GM19468 (cell line): ENCODE measurements around the gene KPNB1.

Source experiments
- ATAC-seq: cut with Tn5 transposase; IDR thresholded peaks from one replicate; pipeline ENCODE4 v1.9.1; 2021; ENCODE audit warnings: mild to moderate bottlenecking, moderate library complexity, moderate number of reproducible peaks; ENCODE audit not compliant: unreplicated experiment; ENCODE audit errors: extremely low read depth

KPNB1 gene

GRCh38 chr17:47649153-47649971, at the start of gene KPNB1:
TSS of gene KPNB1 (plus strand) at chr17:47649919. CDS start at chr17:47650245, 326 bp downstream.
- peak; percentile 66 for ATAC-seq

DNA sequence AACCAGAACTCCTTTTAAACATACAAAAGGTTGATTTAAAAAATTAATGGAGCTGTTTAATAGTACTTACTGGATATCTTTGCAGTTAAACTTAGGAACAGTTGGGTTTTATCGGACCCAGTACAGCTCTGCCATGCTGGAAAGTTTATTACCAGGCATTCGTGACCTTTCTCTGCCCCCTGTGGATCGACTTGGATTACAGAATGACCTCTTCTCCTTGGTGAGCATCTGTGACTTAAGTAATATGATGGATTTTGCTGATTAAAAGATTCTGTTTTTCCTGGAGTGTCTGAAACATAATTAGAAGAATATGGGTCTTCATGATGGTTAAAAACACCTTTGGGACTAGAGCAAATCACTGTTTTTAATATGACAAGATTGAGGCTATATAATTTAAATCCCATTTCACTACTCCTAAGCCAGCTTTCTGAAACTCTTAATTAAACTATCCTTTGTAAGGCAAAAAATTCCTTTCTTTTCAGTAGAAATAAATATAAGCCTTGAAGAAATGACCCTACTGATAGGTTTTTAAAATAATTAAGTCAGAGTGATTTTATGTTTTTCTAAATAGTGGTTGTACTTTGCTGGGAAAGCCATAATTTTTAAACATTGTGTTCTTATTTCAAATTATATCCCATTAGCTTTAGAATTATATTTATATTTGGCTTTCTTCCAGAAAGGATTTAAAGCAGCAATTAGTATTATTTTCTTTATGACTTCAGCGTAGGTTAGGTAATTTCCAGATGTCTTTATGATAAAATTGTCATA, 45.7 kb upstream of the KPNB1 start:
- no peak for ATAC-seq

DNA sequence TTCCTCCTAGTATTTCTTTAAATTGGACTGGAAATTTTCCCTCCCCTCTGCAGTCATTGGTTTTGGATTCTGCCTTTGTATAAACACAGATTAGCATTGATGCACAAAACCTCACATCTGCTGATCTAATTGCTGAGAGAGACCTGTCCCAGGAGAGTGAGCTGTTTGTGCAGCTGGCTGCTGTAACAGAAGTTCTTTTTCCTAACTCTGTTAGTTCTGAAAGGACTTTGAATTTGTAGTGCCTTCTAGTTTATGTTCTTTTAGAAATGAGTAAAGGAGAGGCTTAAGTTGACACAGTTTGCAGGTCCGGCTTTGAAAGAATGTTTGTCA, 45.2 kb upstream of the KPNB1 start:
- no peak for ATAC-seq

GRCh38 chr17:47605011-47605410, 44.7 kb upstream of the KPNB1 start:
- no peak for ATAC-seq

GRCh38 chr17:47607481-47607880, 42.2 kb upstream of the KPNB1 start:
- no peak for ATAC-seq

DNA sequence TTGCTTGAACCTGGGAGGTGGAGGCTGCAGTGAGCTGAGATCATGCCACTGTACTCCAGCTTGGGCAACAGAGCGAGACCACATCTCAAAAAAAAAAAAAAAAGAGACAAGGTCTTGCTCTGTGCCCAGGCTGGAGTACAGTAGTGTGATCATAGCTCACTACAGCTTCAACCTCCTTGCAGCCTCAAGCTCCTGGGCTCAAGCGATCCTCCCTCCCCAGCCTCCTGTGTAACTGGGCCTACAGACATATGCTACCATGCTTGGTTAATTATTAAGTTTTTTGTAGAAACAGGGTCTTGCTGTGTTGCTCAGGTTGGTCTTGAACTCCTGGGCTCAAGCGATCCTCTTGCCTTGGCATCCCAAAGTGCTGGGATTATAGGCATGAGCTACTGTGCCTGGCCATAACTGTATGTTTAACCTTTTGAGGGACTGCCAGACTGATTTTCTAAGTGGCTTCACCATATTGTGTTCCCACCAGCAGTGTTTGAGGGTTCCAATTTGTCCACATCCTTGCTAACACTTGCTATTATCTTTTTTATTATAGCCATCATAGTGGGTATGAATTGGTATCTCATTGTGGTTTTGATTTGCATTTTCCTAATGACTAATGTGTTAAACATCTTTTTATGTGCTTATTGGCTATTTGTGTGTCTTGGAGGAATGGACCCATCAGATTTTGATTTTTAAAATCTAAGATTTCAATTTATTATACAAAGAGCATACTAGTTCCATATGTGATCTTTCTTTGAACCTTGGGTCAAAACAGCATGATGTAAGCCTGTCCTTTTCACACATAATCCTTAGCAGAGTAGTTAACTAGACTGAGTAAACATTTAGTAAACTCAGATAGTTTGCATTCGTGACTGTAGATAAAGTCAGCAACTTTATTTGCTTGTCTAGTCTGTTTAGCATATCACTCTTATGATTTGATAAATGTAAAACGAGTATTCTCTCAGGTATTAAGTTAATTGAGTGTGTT, 38.1 kb upstream of the KPNB1 start:
- ATAC-seq, result no peak

DNA sequence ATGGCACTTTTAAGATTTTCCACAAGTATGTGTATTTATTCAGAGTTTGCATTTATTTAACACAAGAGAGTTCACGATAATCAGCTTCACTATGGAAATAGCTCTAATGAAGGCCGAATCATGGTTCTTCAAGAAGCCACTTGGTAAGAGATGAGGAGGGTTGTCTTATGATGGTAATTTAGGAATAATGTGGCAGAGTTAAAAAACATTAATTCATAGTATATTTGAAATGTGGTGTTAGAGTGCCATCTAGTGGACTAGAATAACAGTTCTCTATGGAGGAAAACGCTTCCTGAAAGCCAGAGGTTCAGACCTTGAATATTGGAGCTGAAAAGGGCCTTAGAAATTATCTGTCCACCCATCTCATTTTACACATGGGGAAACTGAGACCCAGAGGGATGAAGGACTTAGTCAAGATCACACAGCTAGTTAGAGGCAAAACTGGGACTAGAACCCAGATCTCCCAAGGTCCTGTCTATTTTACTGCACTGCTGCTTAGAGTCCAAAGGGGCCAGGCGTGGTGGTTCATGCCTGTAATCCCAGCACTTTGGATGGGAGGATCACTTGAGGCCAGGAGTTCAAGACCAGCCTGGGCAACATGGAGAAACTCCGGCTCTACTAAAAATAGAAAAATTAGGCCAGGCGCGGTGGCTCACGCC, 33.8 kb upstream of the KPNB1 start:
- no peak for ATAC-seq

GRCh38 chr17:47618410-47618809, 31.3 kb upstream of the KPNB1 start:
- no peak for ATAC-seq

DNA sequence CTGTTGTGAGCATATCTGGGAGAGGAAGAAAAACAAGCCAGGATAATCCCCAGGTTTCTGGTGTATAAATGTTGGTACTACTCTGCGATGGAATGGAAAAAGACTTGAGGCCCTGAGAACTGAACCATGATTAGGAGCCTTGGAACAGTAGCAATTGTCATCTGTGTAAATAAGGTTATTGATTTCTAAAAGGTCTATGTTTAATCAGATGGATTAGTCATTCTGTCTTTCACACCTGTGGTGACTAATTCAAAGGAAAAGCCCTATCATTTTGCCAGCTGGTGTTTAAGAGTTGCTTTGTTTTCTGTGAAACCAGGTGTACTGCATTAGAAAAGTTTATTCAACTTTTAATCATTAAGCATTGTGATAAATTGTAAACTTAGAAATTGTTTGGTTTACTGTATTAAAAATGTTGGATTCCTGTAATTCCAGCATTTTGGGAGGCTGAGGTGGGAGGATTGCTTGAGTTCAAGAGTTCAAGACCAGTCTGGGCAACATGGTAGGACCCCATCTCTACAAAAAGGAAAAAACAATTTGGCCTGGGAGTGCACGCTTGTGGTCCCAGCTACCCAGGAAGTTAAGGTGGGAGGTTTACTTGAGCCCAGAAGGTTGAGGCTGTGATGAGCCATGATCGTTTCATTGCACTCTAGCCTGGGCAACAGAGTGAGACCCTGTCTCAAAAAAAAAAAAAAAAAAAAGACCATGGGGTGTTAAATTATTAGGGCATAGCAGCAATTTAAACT, 29.0 kb upstream of the KPNB1 start:
- ATAC-seq, result no peak

DNA sequence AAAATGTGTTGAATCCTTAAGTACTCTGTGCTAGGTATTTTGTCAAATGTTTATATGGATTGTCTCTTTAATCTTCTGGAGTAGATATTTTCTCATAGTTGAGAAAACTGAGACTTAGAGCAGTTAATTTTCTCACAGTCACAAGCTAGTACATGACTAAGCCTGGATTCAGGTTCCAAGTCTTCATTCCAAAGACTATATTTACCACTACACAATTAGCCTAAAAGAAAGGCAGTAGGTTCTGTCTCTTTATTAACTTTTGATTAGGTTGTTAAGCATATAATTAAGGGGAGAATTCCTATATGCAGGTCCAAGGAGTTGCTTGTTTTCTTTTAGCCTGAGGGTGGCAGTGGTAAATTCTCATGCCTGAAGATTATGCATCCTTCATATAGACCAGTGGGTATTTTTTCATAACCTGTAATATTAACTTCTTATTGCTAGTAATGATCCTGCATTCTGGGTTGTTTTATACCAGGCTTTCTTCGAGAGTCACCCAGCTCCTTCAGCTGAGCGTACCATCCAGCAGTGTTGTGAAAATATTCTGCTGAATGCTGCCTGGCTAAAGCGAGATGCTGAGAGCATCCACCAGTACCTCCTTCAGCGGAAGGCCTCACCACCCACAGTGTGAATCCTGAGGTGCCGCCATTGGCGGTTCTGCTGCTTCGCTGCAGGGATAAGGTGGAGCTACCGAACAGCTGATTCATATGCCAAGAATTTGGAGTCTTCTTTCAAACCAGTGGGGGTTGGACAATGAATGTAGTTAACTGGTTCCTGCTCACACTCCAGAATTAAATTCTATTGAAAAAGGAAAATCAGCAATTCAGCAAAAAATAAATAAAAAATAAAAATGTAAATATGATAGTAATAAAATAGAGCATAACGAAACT, 28.2 kb upstream of the KPNB1 start:
- ATAC-seq, result no peak

DNA sequence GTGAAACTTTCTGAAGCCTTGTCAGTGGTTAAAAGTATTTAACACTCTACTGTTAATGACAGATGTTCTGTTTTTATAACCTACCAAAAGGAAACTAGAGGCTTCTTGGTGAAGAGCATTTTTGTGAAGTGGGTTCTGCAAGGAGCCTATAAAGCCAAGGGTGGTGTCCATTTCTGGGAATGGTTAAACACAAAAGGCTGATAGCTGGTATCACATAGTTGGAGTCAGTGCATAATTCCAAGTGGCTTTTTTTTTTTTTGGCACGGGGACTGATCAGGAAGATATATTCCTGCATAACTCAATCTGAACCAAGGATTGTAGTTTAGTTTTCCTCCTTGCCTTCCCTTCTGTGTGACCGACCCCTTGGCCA, 27.6 kb upstream of the KPNB1 start:
- ATAC-seq, result no peak

GRCh38 chr17:47624727-47625068, 25.0 kb upstream of the KPNB1 start:
- no peak for ATAC-seq

DNA sequence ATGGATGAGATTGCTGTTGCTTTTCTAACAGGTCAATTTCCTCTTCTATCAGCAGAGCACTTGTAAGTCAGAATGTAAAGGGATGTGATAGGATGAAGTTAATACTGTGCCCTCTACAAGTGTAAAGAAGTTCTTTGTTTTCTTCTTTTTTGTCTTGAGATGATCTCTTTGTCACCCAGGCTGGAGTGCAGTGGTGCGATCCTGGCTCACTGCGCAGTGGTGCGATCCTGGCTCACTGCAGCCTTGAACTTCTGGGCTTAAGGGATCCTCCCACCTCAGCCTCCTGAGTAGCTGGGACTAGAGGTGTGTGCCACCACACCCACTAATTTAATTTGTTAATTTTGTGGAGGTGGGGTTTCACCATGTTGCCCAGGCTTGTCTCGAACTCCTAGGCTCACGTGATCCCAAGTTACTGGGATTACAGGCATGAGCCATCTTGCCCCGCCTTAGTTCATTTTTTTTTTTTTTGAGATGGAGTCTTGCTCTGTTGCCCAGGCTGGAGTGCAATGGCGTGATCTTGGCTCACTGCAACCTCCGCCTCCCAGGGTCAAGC, 21.6 kb upstream of the KPNB1 start:
- no peak for ATAC-seq

DNA sequence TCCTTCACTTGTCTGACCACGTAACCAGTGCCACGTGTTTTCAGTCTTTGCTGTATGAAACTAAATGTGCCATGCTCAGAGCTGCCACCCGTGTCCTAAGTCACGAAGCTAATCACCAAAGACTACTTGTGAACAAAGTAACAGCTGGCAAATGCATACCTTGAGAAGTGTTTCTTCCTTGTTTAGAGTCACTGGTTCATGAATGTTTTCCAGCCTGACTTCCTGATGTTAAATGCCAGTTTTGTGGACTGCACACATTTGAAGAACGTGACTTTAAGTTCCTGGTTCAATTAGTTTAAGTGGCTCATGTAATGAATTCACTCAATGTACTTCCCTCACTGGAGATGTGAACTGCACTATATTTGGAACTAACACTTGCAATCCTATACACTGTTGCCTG, 19.9 kb upstream of the KPNB1 start:
- ATAC-seq, result no peak

- ATAC-seq, result no peak
These were observed 19.1 kb upstream of the KPNB1 start for GRCh38 chr17:47630614-47631013.

DNA sequence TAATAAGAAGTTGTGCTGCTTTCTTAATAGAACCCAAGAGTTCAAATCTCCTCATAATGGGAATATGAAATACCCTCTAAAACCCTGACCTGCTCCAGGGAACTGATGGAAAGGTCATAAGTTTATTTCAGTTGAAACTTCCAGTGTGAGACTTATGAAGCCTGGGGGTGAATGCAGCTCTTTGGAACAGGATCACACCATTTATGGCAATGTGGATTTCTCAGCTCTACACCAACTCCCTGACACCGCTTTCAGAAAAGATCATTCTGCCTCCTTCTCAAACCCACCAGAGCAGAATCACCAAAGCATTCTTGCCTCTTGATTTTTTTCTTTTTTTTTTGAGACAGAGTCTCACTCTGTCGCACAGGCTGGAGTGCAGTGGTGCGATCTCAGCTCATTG, 16.7 kb upstream of the KPNB1 start:
- no peak for ATAC-seq

DNA sequence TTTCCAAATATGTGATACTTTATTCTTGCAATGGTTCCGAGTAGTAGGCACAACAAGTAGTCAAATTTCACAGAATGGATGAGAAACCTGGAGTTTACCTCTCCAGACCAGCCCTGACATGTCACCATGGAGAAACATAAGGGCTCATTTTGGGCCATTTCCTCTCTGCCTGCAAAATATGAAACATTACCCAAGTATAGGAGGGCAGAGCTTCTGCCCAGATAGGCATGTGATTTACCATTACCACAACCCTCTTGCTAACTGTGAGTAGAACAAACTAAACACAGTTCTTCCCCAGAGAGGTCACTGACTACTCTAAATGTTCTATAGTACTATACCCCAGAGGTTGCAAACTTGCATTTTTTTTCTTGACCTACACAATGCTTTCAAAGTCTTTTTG, 15.7 kb upstream of the KPNB1 start:
- ATAC-seq, result no peak

- ATAC-seq, result no peak
These were observed 14.8 kb upstream of the KPNB1 start for GRCh38 chr17:47634870-47635269.
